Dendritic cell treated with granulocyte-macrophage colony-stimulating factor and Interleukin-4, amounts not matched to agents 40 ng/mL and 50 ng/mL, for 4 days (primary cell): ENCODE data around the gene PLEKHG4.

ENCODE experiments used
- H3K27ac Mint-ChIP-seq: one replicate; pipeline ENCODE4 v1.8.0; 2022; ENCODE audit warnings: mild to moderate bottlenecking, mixed read lengths
- H3K27me3 Mint-ChIP-seq: one replicate; pipeline ENCODE4 v1.8.0; 2022; ENCODE audit warnings: mild to moderate bottlenecking, mixed read lengths
- H3K36me3 Mint-ChIP-seq: one replicate; pipeline ENCODE4 v1.8.0; 2022; ENCODE audit warnings: low read depth, mixed read lengths
- H3K4me1 Mint-ChIP-seq: one replicate; pipeline ENCODE4 v1.8.0; 2022; ENCODE audit warnings: low read depth, mixed read lengths
- H3K4me3 Mint-ChIP-seq: one replicate; pipeline ENCODE4 v1.8.0; 2022; ENCODE audit warnings: mild to moderate bottlenecking, moderate library complexity, mixed read lengths
- H3K9me3 Mint-ChIP-seq: one replicate; pipeline ENCODE4 v1.8.0; 2022; ENCODE audit warnings: mixed read lengths
- intact Hi-C: fragments of 100-400 bp; cut with micrococcal nuclease; formaldehyde crosslinking; loops from one replicate; pipeline ENCODE4 v1.15.0; 2022

Gene PLEKHG4

DNA sequence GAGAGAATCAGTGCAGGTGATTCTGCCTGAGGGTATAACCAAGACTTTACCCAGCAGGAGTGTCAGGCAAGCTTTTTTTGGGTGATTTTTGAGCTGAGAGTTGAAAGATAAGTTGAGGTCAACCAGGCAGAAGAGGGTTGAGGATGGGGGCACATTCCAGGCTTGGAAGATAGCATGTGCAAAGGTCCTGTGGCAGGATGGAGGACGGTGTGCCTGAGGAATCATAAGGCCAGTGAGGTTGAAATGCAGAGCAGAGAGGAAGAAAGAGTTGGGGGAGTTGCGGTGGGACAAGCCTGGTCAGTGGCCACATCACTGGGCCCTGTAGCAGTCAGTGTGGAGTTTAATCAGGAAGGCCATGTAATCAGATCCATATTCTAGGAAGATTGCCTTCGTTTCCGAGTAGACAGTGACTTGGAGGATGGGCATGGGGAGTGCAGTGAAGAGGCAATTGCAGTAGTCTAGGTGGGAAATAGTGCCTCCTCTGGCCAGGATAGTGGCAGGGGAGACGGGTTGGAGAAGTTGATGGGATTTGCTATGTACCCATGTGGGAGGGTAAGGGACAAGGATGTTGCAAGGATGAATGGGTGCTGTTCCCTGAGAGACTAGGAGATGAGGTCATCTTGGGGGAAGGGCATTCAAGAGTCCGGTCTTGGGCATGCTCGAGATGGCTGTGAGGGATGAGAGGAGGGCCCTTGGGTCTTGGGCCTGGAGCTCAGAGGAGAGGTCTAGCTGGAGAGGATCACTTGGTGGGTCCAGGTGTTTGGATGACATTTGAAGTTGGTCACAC lies 3.9 kb downstream of the PLEKHG4 start:
- intact Hi-C loops: no loop called here
- Mint-ChIP-seq H3K36me3 (no peaks in the 10 kb centered on the region), H3K27ac (no peak overlapping the region), H3K4me1 (peaks cover 4% of the 10 kb centered on the region), H3K27me3 (peaks cover 5% of the 10 kb centered on the region), H3K9me3 (no peaks in the 10 kb centered on the region), H3K4me3 (no peak overlapping the region)

DNA sequence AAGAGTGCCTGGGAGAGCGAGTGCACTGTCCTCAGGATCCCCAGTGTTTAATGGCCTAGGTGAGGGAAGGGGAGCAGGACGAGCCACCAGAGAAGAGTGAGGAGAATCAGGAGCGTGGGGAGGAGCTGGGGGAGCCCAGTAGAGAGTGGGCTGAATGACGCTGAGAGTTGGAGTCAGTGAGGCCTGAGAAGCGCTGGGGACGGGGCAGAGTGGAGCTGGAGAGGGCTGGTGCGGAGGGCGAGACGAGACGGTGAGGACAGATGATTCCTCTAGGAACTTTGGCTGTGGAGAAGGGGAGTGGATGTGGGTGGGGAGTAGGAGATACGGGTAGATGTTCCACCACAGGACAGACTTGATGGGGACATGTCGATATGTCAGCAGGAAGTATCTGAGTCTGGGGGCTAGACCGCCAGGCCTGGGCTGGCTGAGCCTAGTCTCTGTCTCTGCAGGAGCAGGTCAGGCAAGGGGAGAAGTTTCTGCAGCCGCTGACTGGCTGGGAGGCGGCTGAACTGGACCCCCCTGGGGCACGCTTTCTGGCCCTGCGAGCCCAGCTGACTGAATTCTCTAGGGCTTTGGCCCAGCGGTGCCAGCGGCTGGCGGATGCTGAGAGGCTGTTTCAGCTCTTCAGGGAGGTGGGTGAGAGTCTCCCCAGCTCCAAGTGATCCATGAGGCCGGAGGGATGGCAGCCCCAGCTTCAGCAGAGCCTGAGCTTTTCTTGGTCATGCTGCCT lies 4.7 kb downstream of the PLEKHG4 start:
- no peak overlapping the region for H3K27ac Mint-ChIP-seq
- H3K36me3 Mint-ChIP-seq: no peaks in the 10 kb centered on the region
- H3K4me3 Mint-ChIP-seq: no peak overlapping the region
- no peaks in the 10 kb centered on the region for H3K9me3 Mint-ChIP-seq
- H3K27me3 Mint-ChIP-seq: peaks cover 5% of the 10 kb centered on the region
- H3K4me1 Mint-ChIP-seq: no peaks in the 10 kb centered on the region
- intact Hi-C loops: no loop called here

DNA sequence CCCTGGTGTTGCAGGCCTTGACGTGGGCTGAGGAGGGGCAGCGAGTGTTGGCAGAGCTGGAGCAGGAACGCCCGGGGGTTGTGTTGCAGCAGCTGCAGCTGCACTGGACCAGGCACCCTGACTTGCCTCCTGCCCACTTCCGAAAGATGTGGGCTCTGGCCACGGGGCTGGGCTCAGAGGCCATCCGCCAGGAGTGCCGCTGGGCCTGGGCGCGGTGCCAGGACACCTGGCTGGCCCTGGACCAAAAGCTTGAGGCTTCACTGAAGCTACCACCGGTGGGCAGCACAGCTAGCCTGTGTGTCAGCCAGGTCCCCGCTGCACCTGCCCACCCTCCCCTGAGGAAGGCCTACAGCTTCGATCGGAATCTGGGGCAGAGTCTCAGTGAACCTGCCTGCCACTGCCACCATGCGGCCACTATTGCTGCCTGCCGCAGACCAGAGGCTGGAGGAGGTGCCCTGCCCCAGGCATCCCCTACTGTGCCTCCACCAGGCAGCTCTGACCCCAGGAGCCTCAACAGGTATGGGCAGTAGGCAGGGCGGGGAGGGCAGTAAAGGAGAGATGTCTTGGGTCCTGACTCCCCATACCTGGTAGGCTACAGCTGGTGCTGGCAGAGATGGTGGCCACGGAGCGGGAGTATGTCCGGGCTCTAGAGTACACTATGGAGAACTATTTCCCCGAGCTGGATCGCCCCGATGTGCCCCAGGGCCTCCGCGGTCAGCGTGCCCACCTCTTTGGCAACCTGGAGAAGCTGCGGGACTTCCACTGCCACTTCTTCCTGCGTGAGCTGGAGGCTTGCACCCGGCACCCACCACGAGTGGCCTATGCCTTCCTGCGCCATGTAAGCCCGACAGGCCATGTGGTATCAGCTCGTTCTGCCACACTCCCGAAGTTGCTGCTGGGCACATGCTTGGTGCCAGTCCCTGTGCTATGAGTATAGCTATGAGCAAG lies 5.6 kb downstream of the PLEKHG4 start:
- H3K36me3 Mint-ChIP-seq: no peaks in the 10 kb centered on the region
- no peak overlapping the region for H3K4me3 Mint-ChIP-seq
- H3K27ac Mint-ChIP-seq: no peak overlapping the region
- H3K27me3 Mint-ChIP-seq: peaks cover 5% of the 10 kb centered on the region
- H3K9me3 Mint-ChIP-seq: no peaks in the 10 kb centered on the region
- intact Hi-C loops: no loop called here
- no peaks in the 10 kb centered on the region for H3K4me1 Mint-ChIP-seq

GRCh38 chr16:67286441-67287235 lies 7.3 kb downstream of the PLEKHG4 start:
- Mint-ChIP-seq H3K4me1 (no peaks in the 10 kb centered on the region), H3K27ac (no peak overlapping the region), H3K36me3 (no peaks in the 10 kb centered on the region)

GRCh38 chr16:67287960-67288359 lies 8.6 kb downstream of the PLEKHG4 start:
- no peaks in the 10 kb centered on the region for H3K36me3 Mint-ChIP-seq
- H3K4me3 Mint-ChIP-seq: no peak overlapping the region
- no peaks in the 10 kb centered on the region for H3K9me3 Mint-ChIP-seq
- intact Hi-C loops: no loop called here
- peaks cover 10% of the 10 kb centered on the region for H3K27me3 Mint-ChIP-seq
- no peak overlapping the region for H3K27ac Mint-ChIP-seq
- H3K4me1 Mint-ChIP-seq: no peaks in the 10 kb centered on the region

More at GRCh38 chr16:67286441-67287235, 7.3 kb downstream of the PLEKHG4 start:
- no peak overlapping the region for H3K4me3 Mint-ChIP-seq
- intact Hi-C loops: no loop called here
- peaks cover 3% of the 10 kb centered on the region for H3K27me3 Mint-ChIP-seq
- no peaks in the 10 kb centered on the region for H3K9me3 Mint-ChIP-seq

- H3K9me3 Mint-ChIP-seq: no peaks in the 10 kb centered on the region
- H3K4me1 Mint-ChIP-seq: no peaks in the 10 kb centered on the region
- intact Hi-C loops: no loop called here
- H3K27ac Mint-ChIP-seq: no peak overlapping the region
- H3K36me3 Mint-ChIP-seq: no peaks in the 10 kb centered on the region
- peaks cover 15% of the 10 kb centered on the region for H3K27me3 Mint-ChIP-seq
- no peak overlapping the region for H3K4me3 Mint-ChIP-seq
Measured at GRCh38 chr16:67291461-67291860, 12.1 kb downstream of the PLEKHG4 start.

GRCh38 chr16:67294171-67294757 lies 14.9 kb downstream of the PLEKHG4 start:
- H3K9me3 Mint-ChIP-seq: no peaks in the 10 kb centered on the region
- H3K27ac Mint-ChIP-seq: no peak overlapping the region

GRCh38 chr16:67294938-67295361 lies 15.6 kb downstream of the PLEKHG4 start:
- no peak overlapping the region for H3K27ac Mint-ChIP-seq
- peaks cover 21% of the 10 kb centered on the region for H3K27me3 Mint-ChIP-seq
- intact Hi-C loops: no loop called here
- H3K36me3 Mint-ChIP-seq: no peaks in the 10 kb centered on the region
- no peaks in the 10 kb centered on the region for H3K9me3 Mint-ChIP-seq
- no peaks in the 10 kb centered on the region for H3K4me1 Mint-ChIP-seq
- no peak overlapping the region for H3K4me3 Mint-ChIP-seq

More at GRCh38 chr16:67294171-67294757, 14.9 kb downstream of the PLEKHG4 start:
- no peaks in the 10 kb centered on the region for H3K4me1 Mint-ChIP-seq
- no peak overlapping the region for H3K4me3 Mint-ChIP-seq
- peaks cover 21% of the 10 kb centered on the region for H3K27me3 Mint-ChIP-seq
- H3K36me3 Mint-ChIP-seq: no peaks in the 10 kb centered on the region
- intact Hi-C loops: no loop called here

- intact Hi-C loops: no loop called here
- H3K27me3 Mint-ChIP-seq: peaks cover 25% of the 10 kb centered on the region
- H3K4me1 Mint-ChIP-seq: no peaks in the 10 kb centered on the region
- no peaks in the 10 kb centered on the region for H3K9me3 Mint-ChIP-seq
- H3K4me3 Mint-ChIP-seq: no peak overlapping the region
- no peaks in the 10 kb centered on the region for H3K36me3 Mint-ChIP-seq
- no peak overlapping the region for H3K27ac Mint-ChIP-seq
Measured at GRCh38 chr16:67296420-67296819, 17.1 kb downstream of the PLEKHG4 start.

GRCh38 chr16:67298277-67298676 lies 18.9 kb downstream of the PLEKHG4 start:
- H3K4me1 Mint-ChIP-seq: no peaks in the 10 kb centered on the region
- no peak overlapping the region for H3K27ac Mint-ChIP-seq
- H3K4me3 Mint-ChIP-seq: no peak overlapping the region
- H3K36me3 Mint-ChIP-seq: no peaks in the 10 kb centered on the region
- H3K9me3 Mint-ChIP-seq: no peaks in the 10 kb centered on the region
- H3K27me3 Mint-ChIP-seq: peaks cover 19% of the 10 kb centered on the region
- intact Hi-C loops: no loop called here

DNA sequence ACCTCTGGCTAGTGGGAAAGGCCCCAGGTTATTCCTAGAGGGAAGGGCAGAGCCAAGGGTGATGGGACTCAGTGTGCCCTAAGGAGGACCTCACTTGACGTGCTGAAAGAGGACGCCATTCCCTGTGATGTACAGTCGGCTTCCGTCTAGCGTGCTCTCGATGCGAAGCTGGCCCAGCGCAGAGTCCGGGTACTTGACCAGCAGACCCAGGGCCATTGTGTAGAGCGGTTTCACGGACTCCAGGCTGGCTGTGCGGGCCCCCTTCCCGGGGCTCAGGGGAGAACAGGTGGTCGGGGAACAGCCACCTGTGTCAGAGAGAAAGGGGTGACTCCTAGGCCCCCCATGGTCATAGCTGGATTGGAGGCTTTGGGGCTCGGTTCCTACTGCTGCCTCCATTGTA lies 19.9 kb downstream of the PLEKHG4 start:
- Mint-ChIP-seq H3K9me3 (no peaks in the 10 kb centered on the region), H3K27ac (no peak overlapping the region), H3K4me3 (no peak overlapping the region), H3K4me1 (no peaks in the 10 kb centered on the region), H3K36me3 (no peaks in the 10 kb centered on the region), H3K27me3 (peaks cover 22% of the 10 kb centered on the region)
- intact Hi-C loops: no loop called here

DNA sequence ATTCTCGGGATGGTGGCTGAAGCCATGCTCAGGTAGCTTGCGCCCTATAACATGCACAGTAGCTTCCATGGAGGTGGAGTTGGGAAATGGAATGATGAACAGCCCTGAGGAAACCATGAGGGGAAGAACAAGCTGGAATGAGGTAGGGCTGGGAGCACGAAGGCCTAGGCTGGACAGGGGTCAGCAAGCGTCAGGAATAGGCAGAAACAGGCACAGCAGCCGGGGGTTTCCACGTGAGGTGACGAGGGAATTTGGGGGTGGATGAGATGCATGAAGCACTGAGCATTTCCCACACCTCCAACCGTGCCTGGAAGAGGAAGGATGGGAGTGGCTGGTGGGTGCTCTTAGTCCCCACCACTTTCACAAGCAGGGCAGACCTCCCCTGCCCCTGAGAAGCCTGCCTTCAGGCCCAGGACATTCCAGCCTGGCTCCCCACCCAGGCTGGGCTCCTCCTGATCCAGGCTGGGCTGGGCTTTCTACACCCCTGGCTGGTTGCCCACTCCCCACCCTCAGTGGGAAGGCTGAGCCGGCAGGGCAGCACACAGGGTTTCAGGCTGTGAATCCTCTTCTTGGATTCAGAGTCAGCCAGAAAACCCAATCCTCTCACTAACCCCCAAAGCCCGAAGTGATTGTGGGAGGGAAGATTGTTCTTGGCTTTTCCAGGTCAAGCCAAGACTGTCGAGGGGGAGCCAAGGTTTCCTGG lies 21.9 kb downstream of the PLEKHG4 start:
- no peak overlapping the region for H3K27ac Mint-ChIP-seq
- no peaks in the 10 kb centered on the region for H3K4me1 Mint-ChIP-seq
- no peaks in the 10 kb centered on the region for H3K36me3 Mint-ChIP-seq
- no peak overlapping the region for H3K4me3 Mint-ChIP-seq
- no peaks in the 10 kb centered on the region for H3K9me3 Mint-ChIP-seq
- intact Hi-C loops: no loop called here
- peaks cover 16% of the 10 kb centered on the region for H3K27me3 Mint-ChIP-seq
